COR-L47 (cell line): ENCODE data around the gene CLK2.

ENCODE experiments used
- DNase-seq: peaks from one replicate; lab custom pipeline; 2025; lab: John Stamatoyannopoulos, UW

The CLK2 gene

GRCh38 chr1:155273343-155274245 lies at the start of gene CLK2:
Gene CLK2, minus strand, starts transcription at chr1:155273504. Its CDS starts 2,527 bp downstream, at chr1:155270977.
- DNase-seq: peak; percentile 97

DNA sequence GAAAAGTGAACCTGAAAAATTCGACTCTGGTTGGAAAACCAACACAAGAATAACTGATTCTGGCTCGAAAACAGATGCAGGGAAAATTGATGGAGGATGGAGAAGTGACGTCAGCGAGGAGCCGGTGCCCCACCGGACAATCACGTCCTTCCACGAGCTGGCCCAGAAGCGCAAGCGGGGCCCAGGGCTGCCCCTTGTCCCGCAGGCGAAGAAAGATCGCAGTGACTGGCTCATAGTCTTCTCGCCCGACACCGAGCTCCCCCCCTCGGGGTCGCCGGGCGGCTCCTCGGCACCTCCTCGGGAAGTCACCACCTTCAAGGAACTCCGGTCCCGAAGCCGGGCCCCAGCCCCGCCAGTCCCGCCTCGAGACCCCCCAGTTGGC lies 49.3 kb upstream of the CLK2 start:
- no peak for DNase-seq

- DNase-seq: no peak
Measured at GRCh38 chr1:155321639-155322503, 48.6 kb upstream of the CLK2 start.

DNA sequence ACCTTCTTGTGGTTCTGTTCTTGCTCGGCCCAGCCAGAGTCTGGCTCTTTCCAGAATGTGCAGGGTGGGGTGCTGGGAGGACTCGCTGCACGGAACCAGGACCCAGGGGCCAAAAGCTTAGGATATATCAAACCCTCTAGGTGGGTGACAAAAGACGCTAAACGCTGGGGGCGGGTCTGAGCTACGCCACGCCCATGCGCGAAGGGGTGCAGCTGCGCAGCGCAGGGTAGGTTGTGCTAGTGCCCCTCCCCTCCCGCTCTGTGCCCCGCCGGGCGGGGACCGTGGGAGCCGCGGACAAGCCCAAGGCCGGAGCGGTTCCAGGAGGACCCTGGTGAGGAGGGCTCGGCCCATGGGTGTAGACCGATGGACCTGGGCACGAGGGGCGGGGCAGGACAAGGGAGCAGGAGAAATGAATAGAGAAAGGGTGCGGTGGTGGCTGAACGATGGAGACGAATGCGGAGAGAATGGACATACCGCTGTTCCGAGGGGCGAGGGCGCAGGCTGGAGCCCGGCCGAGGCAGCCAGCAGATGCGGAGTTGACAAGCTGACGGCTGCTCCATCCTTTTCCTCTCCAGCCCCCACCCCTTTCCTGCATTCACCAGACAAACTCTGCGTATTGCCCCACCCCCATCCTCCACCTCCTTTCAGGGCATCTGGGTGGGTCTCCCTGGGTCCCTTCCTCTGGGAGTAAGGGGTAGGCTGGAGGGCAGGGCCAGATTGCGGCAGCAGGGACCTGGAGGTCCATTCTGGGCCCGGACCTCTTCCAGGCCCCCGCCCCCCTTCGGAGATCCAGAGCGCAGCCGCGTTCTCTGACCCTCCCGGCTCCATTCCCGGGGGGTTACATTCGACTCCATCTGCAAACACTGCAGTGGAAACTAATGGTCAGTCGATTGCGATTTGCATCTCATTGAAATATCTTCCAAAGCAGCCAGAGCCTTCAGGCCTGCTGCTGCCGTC lies 47.6 kb upstream of the CLK2 start, which contains the start of gene RUSC1:
RUSC1 (plus strand) TSS at position 234 of the 957 bp plus-strand sequence. CDS start 880 bp downstream, outside the sequence.
- no peak for DNase-seq

- no peak for DNase-seq
Measured at GRCh38 chr1:155320252-155320651, 46.9 kb upstream of the CLK2 start.

DNA sequence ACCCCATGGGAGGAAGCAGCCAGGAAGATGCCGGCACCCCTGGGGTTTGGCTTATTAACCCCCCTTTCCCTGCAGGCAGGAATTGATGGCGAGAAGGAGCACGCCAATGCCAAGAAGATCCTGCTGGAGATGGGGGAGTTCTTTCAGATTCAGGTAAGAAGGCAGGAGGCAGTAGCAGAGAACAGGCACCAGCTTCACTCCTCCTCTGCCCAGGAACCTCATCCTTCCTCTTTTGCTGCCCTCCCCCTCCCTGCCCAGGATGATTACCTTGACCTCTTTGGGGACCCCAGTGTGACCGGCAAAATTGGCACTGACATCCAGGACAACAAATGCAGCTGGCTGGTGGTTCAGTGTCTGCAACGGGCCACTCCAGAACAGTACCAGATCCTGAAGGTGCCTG lies 46.2 kb upstream of the CLK2 start:
- no peak for DNase-seq

DNA sequence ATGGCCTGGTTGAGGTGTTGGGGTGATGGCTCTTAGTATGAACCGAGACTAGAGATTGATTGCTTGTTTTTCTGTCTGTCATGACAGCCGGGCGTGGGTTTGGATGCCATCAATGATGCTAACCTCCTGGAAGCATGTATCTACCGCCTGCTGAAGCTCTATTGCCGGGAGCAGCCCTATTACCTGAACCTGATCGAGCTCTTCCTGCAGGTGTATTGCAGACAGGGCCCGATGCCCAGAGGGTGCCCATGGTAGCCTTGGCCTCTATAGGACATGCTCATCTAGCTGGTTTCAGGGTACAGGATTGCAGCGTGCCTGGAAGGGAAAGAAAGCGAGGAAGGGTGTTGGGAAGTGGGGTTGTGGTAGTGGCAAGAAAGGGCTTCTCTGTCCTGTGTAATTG lies 44.8 kb upstream of the CLK2 start:
- no peak for DNase-seq

DNA sequence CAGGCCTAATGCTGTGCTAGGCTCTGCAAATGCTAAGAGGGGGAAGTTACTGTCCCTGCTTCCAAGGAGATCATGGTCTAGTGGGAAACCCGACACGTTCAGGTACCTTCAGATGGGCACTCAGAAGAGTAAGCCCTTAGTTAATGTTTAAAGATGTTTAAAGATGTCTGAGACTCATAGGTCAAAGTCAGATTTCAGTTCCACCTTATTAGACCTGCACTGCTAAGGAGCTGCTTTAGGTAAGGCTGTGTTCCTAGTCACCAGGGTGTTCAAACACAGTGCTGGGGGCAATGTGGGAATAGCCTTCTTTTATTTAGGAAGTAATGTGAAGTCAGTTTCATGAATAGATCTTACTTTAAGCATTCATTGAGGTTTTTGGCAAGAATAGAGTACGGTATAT lies 43.6 kb upstream of the CLK2 start:
- DNase-seq: no peak

DNA sequence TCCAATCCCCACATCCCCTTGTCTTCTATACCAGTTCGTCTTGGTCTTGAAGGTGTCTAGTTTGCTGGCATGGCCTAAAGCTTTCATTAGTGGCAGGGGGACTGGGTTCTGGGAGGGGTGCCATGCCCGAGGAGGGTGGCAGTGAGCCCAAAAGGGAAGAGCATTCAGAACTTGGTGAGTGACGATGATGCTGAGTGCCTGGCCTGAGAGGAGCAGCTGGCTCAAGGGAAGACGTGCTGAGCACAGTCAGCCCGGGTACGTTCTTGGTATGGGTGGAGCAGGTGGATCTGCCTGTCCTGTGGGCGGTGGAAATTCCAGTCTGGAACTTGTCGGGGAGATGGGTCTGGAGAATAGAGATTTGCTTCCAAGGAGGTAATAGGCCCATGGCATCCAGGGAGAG lies 40.0 kb upstream of the CLK2 start:
- no peak for DNase-seq

- peak; percentile 67 for DNase-seq
Measured at GRCh38 chr1:155309423-155310021, 36.2 kb upstream of the CLK2 start.

GRCh38 chr1:155308493-155309422 lies 35.5 kb upstream of the CLK2 start, which contains the start of gene FDPS:
Gene FDPS, plus strand, starts transcription at chr1:155308866. Its CDS starts 924 bp downstream, at chr1:155309790.
- DNase-seq: peak; percentile 99

DNA sequence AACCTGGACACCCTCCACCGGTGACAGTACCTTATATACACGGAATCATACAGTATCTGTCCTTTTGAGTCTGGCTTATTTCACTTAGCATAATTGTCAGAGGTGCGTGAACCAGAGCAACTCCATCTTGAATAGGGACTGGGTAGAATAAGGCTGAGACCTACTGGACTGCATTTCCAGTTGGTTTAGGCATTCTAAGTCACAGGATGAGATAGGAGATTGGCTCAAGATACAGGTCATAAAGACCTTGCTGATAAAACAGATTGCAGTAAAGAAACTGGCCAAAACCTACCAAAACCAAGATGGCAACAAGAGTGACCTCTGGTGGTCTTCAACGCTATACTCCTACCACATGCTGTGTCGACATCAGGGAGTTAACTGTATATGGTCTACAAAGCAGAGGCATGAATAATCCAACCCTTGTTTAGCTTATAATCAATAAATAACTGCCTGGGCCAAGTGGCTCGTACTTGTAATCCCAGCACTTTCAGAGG lies 34.0 kb upstream of the CLK2 start:
- DNase-seq: peak; percentile 19

- DNase-seq: no peak
Measured at GRCh38 chr1:155305881-155306391, 32.6 kb upstream of the CLK2 start.

DNA sequence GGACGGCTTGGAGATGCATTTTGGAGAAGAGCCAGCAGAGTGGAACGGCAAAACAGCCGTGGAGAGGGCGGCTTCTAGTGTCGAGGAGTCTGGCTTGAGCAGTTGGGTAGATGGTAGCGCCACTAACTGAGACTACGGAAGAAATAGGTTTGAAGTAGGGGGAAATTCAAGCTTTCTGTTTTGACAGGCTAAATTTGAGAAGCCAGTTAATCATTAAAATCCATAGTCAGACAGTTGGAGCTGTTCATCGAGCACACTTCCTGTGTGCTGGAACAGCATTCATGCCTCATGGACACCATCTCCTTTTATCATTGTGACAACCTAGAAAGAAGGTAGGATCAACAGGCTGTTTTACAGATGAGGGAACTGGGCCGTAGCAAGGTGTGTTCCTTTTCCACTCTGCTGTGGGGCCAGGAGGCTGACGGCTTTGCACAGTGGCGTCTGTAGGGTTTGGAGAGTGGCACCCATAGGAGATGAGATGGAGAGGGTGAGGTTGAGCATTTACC lies 31.3 kb upstream of the CLK2 start:
- no peak for DNase-seq

DNA sequence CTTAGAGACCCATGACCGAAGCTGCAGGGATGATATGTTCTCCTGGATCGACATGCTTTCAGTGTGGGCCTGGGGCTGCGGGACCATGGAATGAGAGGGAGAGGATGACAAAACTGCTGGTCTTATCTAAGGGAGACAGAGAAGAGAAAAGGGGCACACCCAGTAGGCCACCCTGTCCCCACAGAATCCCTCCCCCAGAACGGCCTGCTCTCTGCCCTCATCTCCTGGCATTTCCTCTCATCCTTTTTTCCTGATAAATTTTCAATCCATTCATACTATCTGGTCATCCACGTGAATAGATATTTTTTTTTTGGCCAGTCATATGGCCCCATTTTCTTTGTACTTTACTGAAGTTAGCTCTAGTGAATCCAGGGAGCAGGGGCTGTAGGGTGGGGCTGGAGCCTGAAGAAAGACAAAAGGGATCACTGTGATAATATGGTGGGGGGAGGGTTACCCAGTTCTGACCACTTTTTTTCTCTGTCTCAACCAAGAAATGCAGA lies 28.1 kb upstream of the CLK2 start, which contains the start of gene PKLR:
PKLR (minus strand) TSS at position 97 of the 500 bp plus-strand sequence; CDS start at position 54, 43 bp downstream.
- no peak for DNase-seq

DNA sequence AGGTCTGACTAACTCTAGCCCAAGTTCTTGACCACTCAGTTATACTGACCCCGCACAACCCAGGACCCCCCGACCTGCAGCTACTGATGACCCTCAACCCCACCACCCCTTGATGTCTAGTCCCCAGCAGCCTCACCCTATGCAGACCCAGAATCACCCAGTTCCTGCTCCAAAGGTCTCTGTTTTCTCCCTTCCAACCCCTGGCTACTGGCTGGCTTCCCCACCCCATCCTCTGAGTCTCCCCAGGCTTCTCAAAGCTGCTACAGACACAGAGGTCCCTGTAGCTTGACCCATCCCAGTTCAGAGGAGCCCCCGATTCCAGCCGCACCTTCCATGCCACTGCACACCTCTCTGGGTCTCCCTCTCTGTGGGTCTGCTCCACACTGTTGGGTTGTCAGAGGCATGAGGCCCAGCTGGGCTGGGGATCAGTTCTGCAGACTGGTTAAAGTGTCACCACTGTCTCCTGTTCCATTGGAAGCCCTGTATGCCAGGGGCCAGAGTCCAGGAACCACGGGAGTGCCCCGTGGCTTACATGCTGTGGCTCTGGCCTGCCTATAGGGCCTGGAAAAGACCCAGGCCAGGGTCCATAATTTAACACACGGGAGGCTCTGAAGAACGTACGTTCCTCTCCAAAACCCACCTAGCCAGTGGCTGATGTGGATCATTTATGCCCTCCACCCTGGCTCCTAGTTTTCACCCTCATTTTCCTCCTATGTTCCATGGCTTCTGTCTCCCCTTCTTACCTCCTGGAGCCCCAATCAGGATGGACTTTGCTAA lies 27.4 kb upstream of the CLK2 start:
- DNase-seq: no peak

GRCh38 chr1:155300024-155300423 lies 26.7 kb upstream of the CLK2 start:
- no peak for DNase-seq

DNA sequence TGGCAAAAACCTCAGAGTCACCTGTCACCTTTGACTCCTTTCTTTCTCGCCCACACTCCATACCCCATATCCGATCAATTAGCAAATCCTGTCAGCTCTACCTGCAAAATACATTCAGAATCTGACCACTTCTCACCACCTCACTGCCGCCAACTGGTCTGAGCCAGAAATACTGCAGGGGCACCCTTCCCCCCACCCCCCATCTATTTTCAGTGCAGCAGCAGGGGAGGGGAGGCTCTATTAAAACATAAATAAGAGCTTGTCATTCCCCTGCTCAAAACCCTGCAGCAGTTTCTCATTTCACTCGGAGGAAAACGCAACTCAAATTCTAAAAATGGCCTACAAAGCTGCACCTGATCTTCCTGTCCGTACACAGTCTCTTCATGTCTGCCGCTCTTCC lies 24.1 kb upstream of the CLK2 start:
- no peak for DNase-seq
